SK-N-SH treated with all-trans-retinoic acid at 6 μM for 48 hours (cell line): ENCODE results near the gene TSPYL4.
"Not testable (repeated sequence)": the region's sequence is repeated elsewhere in the genome, so short reads cannot be mapped to it uniquely, and the experiment has no call there.

Experiments used
- ATAC-seq: fragments of 200-7000 bp; cut with Tn5 transposase; 3 replicates; pipeline ENCODE4 v1.9.1; 2020; ENCODE audit warnings: mild to moderate bottlenecking, moderate library complexity
- ARNTL ChIP-seq: fragments of 450-650 bp; formaldehyde crosslinking; IDR thresholded peaks from 2 replicates; pipeline ENCODE4 v1.5.0; 2020; ENCODE audit warnings: low read depth, mild to moderate bottlenecking, moderate library complexity, borderline replicate concordance
- BACH2 ChIP-seq: fragments of 250-450 bp; sonication (Bioruptor Pico); IDR thresholded peaks from 2 replicates; pipeline ENCODE4 v1.9.0; 2021; ENCODE audit warnings: mild to moderate bottlenecking, borderline replicate concordance
- CREB5 ChIP-seq: fragments of 250-450 bp; sonication (Bioruptor Pico); IDR thresholded peaks from 2 replicates; pipeline ENCODE4 v1.5.1; 2020; ENCODE audit warnings: low read depth, mild to moderate bottlenecking, moderate library complexity
- CSDC2 ChIP-seq: fragments of 250-450 bp; sonication (Bioruptor Pico); IDR thresholded peaks from 2 replicates; pipeline ENCODE4 v1.5.0; 2020; ENCODE audit warnings: mild to moderate bottlenecking, moderate library complexity
- CSRNP3 ChIP-seq: fragments of 250-450 bp; sonication (Bioruptor Pico); IDR thresholded peaks from 2 replicates; pipeline ENCODE4 v1.5.1; 2021; ENCODE audit warnings: mild to moderate bottlenecking, moderate library complexity
- ESRRG ChIP-seq: fragments of 250-450 bp; sonication (Bioruptor Pico); IDR thresholded peaks from 2 replicates; pipeline ENCODE4 v1.6.1; 2021; ENCODE audit warnings: mild to moderate bottlenecking
- GLIS3 ChIP-seq: fragments of 250-450 bp; sonication (Bioruptor Pico); IDR thresholded peaks from 2 replicates; pipeline ENCODE4 v1.5.0; 2020; ENCODE audit warnings: mild to moderate bottlenecking, moderate library complexity
- ISL1 ChIP-seq: fragments of 250-450 bp; sonication (Bioruptor Pico); IDR thresholded peaks from 2 replicates; pipeline ENCODE4 v2.1.2; 2022; ENCODE audit warnings: mild to moderate bottlenecking, moderate library complexity
- OSR1 ChIP-seq: fragments of 250-450 bp; sonication (Bioruptor Pico); IDR thresholded peaks from 2 replicates; pipeline ENCODE4 v1.8.0; 2022; ENCODE audit warnings: moderate library complexity, mild to moderate bottlenecking, inconsistent platforms
- PATZ1 ChIP-seq: fragments of 250-450 bp; sonication (Bioruptor Pico); IDR thresholded peaks from 2 replicates; pipeline ENCODE4 v1.8.0; 2020; ENCODE audit warnings: mild to moderate bottlenecking, moderate library complexity, borderline replicate concordance
- POU6F1 ChIP-seq: fragments of 250-450 bp; sonication (Bioruptor Pico); IDR thresholded peaks from 2 replicates; pipeline ENCODE4 v1.8.0; 2021; ENCODE audit warnings: low read depth, mild to moderate bottlenecking, moderate library complexity, borderline replicate concordance
- PPARA ChIP-seq: fragments of 250-450 bp; sonication (Bioruptor Pico); IDR thresholded peaks from 2 replicates; pipeline ENCODE4 v1.5.0; 2020; ENCODE audit warnings: mild to moderate bottlenecking, borderline replicate concordance
- RARB ChIP-seq: fragments of 250-450 bp; sonication (Bioruptor Pico); IDR thresholded peaks from 2 replicates; pipeline ENCODE4 v1.8.0; 2021; ENCODE audit warnings: mild to moderate bottlenecking, moderate library complexity
- SNAI2 ChIP-seq: fragments of 250-450 bp; sonication (Bioruptor Pico); IDR thresholded peaks from 2 replicates; pipeline ENCODE4 v1.5.0; 2020; ENCODE audit warnings: mild to moderate bottlenecking, moderate library complexity
- TCF4 ChIP-seq: fragments of 250-450 bp; sonication (Bioruptor Pico); IDR thresholded peaks from 2 replicates; pipeline ENCODE4 v1.8.0; 2021; ENCODE audit warnings: mild to moderate bottlenecking, moderate library complexity, borderline replicate concordance
- TOX ChIP-seq: fragments of 250-450 bp; sonication (Bioruptor Pico); IDR thresholded peaks from 2 replicates; pipeline ENCODE4 v1.8.0; 2021; ENCODE audit warnings: mild to moderate bottlenecking, moderate library complexity, borderline replicate concordance
- ZC3H10 ChIP-seq: fragments of 250-450 bp; sonication (Bioruptor Pico); IDR thresholded peaks from 2 replicates; pipeline ENCODE4 v1.5.1; 2021; ENCODE audit warnings: mild to moderate bottlenecking, moderate library complexity
- ZFP3 ChIP-seq: fragments of 250-450 bp; sonication (Bioruptor Pico); IDR thresholded peaks from 2 replicates; pipeline ENCODE4 v1.5.0; 2020; ENCODE audit warnings: mild to moderate bottlenecking, moderate library complexity
- ZNF565 ChIP-seq: fragments of 450-650 bp; formaldehyde crosslinking; conservative IDR thresholded peaks from 2 replicates; pipeline ENCODE4 v1.5.0; 2020; ENCODE audit warnings: low read depth, mild to moderate bottlenecking, moderate library complexity
- ZNF70 ChIP-seq: fragments of 450-650 bp; formaldehyde crosslinking; IDR thresholded peaks from 2 replicates; pipeline ENCODE4 v1.5.0; 2020; ENCODE audit warnings: mild to moderate bottlenecking, moderate library complexity
- ZNF8 ChIP-seq: fragments of 450-650 bp; formaldehyde crosslinking; IDR thresholded peaks from 2 replicates; pipeline ENCODE4 v1.5.0; 2020; ENCODE audit warnings: mild to moderate bottlenecking, moderate library complexity

The TSPYL4 gene

GRCh38 chr6:116289876-116290275, 36.0 kb upstream of the TSPYL4 start:
- no peak for ATAC-seq
- no peak for TF ChIP-seq OSR1 (CRISPR knock-in tag)
- no peak for TF ChIP-seq BACH2 (CRISPR knock-in tag)
- TF ChIP-seq CSRNP3, result no peak
- no peak for TF ChIP-seq ZNF565 (CRISPR knock-in tag)
- TF ChIP-seq ISL1 (CRISPR knock-in tag), result no peak
- TF ChIP-seq ZNF70 (CRISPR knock-in tag), result no peak

GRCh38 chr6:116287689-116288282, 33.9 kb upstream of the TSPYL4 start:
- peak; percentile 87 for ATAC-seq
- no peak for TF ChIP-seq ZNF8 (CRISPR knock-in tag)
- TF ChIP-seq SNAI2 (CRISPR knock-in tag), result no peak
- no peak for TF ChIP-seq TCF4
- TF ChIP-seq CSRNP3, result no peak
- no peak for TF ChIP-seq PATZ1 (CRISPR knock-in tag)
- no peak for TF ChIP-seq PPARA (CRISPR knock-in tag)
- TF ChIP-seq BACH2 (CRISPR knock-in tag), result no peak
- TF ChIP-seq CREB5 (CRISPR knock-in tag), result no peak

- ATAC-seq, result no peak
- no peak for TF ChIP-seq TCF4
- no peak for TF ChIP-seq ZFP3 (CRISPR knock-in tag)
- TF ChIP-seq CSDC2, result no peak
- TF ChIP-seq ISL1 (CRISPR knock-in tag), result no peak
- no peak for TF ChIP-seq CREB5 (CRISPR knock-in tag)
- no peak for TF ChIP-seq POU6F1
- TF ChIP-seq GLIS3 (CRISPR knock-in tag), result no peak
- TF ChIP-seq ZC3H10 (CRISPR knock-in tag), result no peak
- TF ChIP-seq ZNF565 (CRISPR knock-in tag), result no peak
- no peak for TF ChIP-seq SNAI2 (CRISPR knock-in tag)
- TF ChIP-seq PPARA (CRISPR knock-in tag), result no peak
- TF ChIP-seq RARB (CRISPR knock-in tag), result no peak
- TF ChIP-seq OSR1 (CRISPR knock-in tag), result no peak
- TF ChIP-seq PATZ1 (CRISPR knock-in tag), result no peak
- no peak for TF ChIP-seq BACH2 (CRISPR knock-in tag)
- TF ChIP-seq ZNF8 (CRISPR knock-in tag), result no peak
- no peak for TF ChIP-seq ARNTL
- no peak for TF ChIP-seq TOX (CRISPR knock-in tag)
- TF ChIP-seq ESRRG (CRISPR knock-in tag), result no peak
Measured at GRCh38 chr6:116286773-116287358, 33.0 kb upstream of the TSPYL4 start.

GRCh38 chr6:116284984-116285383, 31.1 kb upstream of the TSPYL4 start:
- not testable (repeated sequence) for ATAC-seq
